ENCODE results near the gene C20orf204. TPM values are rescaled to one million over a fixed set of nuclear protein-coding genes. Genes with fewer than 3 reads are reported as not detected.

C20orf204 gene
- total RNA-seq, 1 donor from 2014 or later = 0.55 TPM

DNA sequence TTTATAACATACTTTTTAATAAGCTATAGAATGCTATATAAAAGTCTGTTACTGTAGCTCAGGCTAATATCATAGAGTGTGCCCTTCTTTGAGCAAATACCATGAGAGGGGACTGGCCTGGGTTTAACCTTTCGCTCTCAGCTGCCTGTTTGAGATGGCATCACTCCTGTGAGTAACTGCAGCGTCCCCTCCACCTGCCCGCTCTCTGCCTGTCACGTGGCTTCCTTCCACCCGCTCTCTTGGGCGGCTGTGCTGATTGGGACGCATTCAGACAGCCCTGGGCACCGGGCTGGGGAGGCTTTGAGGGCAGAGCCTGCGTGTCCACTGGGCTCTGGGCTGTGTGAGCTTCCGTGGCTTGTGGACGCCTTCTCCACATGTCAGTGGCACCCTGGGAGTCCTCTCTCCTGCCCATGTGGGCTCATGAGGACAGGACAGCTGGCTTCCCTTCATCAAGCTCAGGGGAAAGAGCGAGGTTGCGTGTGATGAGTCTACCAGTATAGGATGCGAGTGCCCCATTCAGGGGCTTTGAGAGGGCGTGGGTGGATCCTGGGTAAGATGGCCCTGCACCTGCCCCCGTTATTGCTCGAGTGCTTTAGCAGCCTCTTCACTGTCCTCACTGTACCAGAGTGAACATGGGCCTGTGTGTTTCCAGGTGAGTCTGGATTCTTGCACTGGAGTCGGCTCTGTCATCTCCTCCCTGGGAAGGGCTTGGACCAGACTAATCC is 10.7 kb upstream of the C20orf204 start:
- Histone ChIP-seq H3K27me3 (ENCODE audit: low read depth) (no peaks in the 10 kb centered on the region), H3K4me3 (no peak overlapping the region), H3K9me3 (replicated peaks) (no peaks in the 10 kb centered on the region), H3K27ac (replicated peaks) (no peak overlapping the region), H3K36me3 (peaks cover 92% of the 10 kb centered on the region), H3K4me1 (no peaks in the 10 kb centered on the region)
- TF ChIP-seq, protein P1, sequence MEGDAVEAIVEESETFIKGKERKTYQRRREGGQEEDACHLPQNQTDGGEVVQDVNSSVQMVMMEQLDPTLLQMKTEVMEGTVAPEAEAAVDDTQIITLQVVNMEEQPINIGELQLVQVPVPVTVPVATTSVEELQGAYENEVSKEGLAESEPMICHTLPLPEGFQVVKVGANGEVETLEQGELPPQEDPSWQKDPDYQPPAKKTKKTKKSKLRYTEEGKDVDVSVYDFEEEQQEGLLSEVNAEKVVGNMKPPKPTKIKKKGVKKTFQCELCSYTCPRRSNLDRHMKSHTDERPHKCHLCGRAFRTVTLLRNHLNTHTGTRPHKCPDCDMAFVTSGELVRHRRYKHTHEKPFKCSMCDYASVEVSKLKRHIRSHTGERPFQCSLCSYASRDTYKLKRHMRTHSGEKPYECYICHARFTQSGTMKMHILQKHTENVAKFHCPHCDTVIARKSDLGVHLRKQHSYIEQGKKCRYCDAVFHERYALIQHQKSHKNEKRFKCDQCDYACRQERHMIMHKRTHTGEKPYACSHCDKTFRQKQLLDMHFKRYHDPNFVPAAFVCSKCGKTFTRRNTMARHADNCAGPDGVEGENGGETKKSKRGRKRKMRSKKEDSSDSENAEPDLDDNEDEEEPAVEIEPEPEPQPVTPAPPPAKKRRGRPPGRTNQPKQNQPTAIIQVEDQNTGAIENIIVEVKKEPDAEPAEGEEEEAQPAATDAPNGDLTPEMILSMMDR (IDR thresholded peaks at IDR 0.05; ENCODE audit: borderline replicate concordance) = no peak
- intact Hi-C loops (cut with micrococcal nuclease) = no loop called here
- no peak for DNase-seq

DNA sequence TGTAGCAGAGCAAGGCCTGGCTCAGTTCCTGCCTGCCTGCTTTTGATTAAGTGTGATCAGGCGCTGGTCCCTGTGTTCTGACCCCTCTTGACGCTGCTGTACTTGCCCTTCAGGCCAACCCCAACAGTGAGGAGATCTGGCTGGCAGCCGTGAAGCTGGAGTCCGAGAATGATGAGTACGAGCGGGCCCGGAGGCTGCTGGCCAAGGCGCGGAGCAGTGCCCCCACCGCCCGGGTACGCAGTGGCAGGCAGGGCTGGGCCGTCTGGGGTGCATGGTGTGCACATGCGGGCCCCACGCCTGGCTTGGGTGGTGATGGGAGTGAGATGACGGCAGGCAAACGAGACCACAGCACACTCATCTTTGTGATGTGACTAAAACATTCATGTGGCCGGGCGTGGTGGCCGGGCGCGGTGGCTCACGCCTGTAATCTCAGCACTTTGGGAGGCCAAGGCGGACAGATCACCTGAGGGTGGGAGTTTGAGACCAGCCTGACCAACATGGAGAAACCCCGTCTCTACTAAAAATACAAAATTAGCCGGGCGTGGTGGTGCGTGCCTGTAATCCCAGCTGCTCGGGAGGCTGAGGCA is 10.1 kb upstream of the C20orf204 start:
- Histone ChIP-seq H3K4me1 (no peaks in the 10 kb centered on the region), H3K27me3 (ENCODE audit: low read depth) (no peaks in the 10 kb centered on the region), H3K27ac (replicated peaks) (no peak overlapping the region), H3K9me3 (replicated peaks) (no peaks in the 10 kb centered on the region), H3K4me3 (no peak overlapping the region), H3K36me3 (peaks cover 93% of the 10 kb centered on the region)
- intact Hi-C loops (cut with micrococcal nuclease) = no loop called here
- TF ChIP-seq, protein P1 (IDR thresholded peaks at IDR 0.05; ENCODE audit: borderline replicate concordance) = no peak
- DNase-seq = no peak

DNA sequence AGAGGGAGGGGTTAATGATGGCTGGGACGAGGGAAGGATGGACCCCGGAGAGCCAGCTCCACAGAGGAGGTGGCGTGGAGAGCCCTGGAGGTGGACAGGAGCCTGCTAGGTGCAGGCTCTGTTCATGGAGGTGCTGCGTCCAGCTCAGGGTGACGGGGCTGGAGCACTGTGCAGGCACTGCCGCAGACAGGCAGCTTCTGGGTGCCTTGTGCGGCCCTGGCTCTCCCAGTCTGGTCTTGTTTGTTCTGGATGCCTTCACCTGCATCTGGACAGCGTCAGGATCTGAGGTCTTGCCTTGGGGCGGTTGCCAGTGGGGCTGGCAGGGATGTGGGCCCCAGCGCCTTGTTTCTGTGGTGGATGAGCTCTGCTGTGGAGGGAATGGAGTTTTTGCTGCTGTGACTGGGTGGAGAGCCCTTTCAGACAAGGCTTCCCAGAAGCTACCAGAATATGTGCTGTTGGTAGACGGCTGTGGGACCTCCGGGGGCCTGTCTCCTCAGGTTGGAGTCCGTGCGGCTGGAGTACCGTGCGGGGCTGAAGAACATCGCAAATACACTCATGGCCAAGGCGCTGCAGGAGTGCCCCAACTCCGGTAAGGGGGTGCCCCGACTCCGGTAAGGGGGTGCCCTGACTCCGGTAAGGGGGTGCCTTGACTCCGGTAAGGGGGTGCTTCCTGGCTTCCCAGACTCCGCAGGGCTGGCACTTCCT is 7.8 kb upstream of the C20orf204 start:
- TF ChIP-seq, protein P1 (IDR thresholded peaks at IDR 0.05; ENCODE audit: borderline replicate concordance) = no peak
- Histone ChIP-seq H3K9me3 (replicated peaks) (no peaks in the 10 kb centered on the region), H3K27me3 (ENCODE audit: low read depth) (no peaks in the 10 kb centered on the region), H3K27ac (replicated peaks) (no peak overlapping the region), H3K4me1 (no peaks in the 10 kb centered on the region), H3K4me3 (no peak overlapping the region), H3K36me3 (peaks cover 97% of the 10 kb centered on the region)
- DNase-seq = no peak
- intact Hi-C loops (cut with micrococcal nuclease) = no loop called here

DNA sequence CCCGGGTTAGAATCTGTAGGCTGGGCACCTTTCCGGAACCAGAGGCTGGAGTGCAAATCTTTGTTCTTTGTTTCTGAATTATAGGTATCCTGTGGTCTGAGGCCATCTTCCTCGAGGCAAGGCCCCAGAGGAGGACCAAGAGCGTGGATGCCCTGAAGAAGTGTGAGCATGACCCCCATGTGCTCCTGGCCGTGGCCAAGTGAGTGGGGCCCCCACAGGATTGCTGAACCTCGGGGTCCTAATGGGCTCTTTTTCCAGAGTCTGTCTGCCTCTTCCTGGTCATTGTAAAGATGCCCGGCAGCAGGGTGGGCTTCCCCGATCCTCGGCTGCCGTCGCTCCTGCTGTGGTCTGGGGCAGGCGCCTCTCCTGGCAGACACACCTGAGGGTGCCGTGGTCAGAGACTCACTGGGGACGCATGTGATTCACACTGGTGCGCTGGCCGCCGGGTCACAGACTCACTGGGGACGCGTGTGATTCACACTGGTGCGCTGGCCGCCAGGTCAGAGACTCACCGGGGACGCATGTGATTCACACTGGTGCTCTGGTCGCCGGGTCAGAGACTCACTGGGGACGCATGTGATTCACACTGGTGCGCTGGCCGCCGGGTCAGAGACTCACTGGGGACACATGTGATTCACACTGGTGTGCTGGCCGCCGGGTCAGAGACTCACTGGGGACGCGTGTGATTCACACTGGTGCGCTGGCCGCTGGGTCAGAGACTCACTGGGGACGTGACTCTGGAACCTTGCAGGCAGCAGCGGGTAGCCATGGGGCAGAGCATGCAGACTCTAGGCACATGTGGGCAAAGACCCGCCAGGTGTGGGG is 6.5 kb upstream of the C20orf204 start:
- intact Hi-C loops (cut with micrococcal nuclease) = no loop called here
- TF ChIP-seq, protein P1 (IDR thresholded peaks at IDR 0.05; ENCODE audit: borderline replicate concordance) = no peak
- peaks cover 96% of the 10 kb centered on the region for H3K36me3 ChIP-seq
- H3K27me3 ChIP-seq (ENCODE audit: low read depth) = no peaks in the 10 kb centered on the region
- peaks cover 10% of the 10 kb centered on the region for H3K4me1 ChIP-seq
- H3K9me3 ChIP-seq (replicated peaks) = no peaks in the 10 kb centered on the region
- H3K4me3 ChIP-seq = no peak overlapping the region
- DNase-seq = no peak
- no peak overlapping the region for H3K27ac ChIP-seq (replicated peaks)
